Adrenal gland (tissue), 5 donors: Measurements from ENCODE around the gene SCAI.

Experiments
- CTCF ChIP-seq, 6 experiments: fragments of 450-650 bp in 4 of 6; fragments of 200-600 bp in 2 of 6; sonication (generic) in 1 of 6; IDR thresholded peaks; 1 replicate in 5 of 6; 2 replicates in 1 of 6; pipeline versions ENCODE4 v1.5.1 to v1.8.0; 2016 to 2021; ENCODE audit warnings: antibody characterized with exemption in 6 of 6, mild to moderate bottlenecking in 2 of 6, moderate library complexity in 1 of 6
- POLR2A ChIP-seq, 2 donors: fragments of 450-650 bp; IDR thresholded peaks; one replicate each; pipeline ENCODE4 v1.6.1; 2017; ENCODE audit warnings: antibody characterized with exemption in 2 of 2, mild to moderate bottlenecking in 2 of 2, moderate library complexity in 1 of 2
- donor health status: DM: no; HTN: no; CAD: no.

GRCh38 chr9:124972241-124972770 is 171.0 kb downstream of the SCAI start:
- TF ChIP-seq CTCF (IDR thresholded peaks at IDR 0.05) (no peak), POLR2A (IDR thresholded peaks at IDR 0.05) (no peak)
